AG08395 (cell line): ENCODE data around the gene PTPRH.
"Not testable (repeated sequence)": the region's sequence is repeated elsewhere in the genome, so short reads cannot be mapped to it uniquely, and the experiment has no call there.

Source experiments
- DNase-seq: peaks from one replicate; pipeline ENCODE4 v3.0.0; 2012; ENCODE audit warnings: mixed read lengths, low spot score

The PTPRH gene

DNA sequence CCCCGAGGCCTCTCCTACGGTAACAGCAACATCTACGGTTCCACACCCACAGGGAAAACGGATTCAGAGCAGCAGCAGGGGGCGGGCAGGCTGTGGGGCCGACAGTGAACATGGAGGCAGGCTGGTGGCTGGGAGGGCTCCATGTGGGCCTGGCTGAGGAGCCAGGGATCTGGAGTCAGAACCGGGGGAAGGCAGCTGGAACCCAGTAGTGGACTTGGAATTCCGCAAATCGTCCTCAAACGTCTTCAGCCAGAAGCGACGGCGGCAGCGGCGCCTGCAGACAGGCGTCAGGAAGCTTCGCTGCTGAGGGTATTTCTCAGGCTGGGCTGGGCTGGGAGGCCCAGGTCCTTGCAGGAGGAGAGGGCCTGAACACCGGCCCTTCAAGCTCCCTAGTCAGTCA, 17.5 kb upstream of the PTPRH start:
- no peak for DNase-seq

GRCh38 chr19:55226273-55226672, 17.0 kb upstream of the PTPRH start:
- DNase-seq = no peak

DNA sequence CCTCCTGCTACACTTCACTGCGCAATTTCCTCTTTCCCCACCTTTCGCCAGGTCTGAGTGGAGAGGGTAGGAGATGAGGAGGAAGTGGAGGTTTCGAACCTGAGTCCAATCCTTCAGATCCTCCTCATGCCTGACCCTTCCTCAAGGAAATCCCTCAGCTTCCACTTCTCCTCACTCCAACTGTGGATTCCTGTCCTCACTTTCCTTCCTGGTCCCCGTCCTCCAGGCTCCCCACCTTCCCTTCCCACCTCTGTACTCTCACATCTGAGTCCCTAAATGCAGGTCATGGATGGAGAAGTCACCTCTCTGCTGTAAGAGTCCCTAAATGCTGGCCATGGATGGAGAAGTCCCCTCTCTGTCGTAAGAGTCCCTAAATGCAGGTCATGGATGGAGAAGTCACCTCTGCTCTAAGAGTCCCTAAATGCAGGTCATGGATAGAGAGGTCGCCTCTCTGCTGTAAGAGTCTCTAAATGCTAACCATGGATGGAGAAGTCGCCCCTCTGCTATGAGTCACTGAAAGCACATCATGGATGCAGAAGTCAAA, 16.2 kb upstream of the PTPRH start:
- DNase-seq = no peak

- not testable (repeated sequence) for DNase-seq
These were observed 15.5 kb upstream of the PTPRH start for GRCh38 chr19:55224679-55225414.

DNA sequence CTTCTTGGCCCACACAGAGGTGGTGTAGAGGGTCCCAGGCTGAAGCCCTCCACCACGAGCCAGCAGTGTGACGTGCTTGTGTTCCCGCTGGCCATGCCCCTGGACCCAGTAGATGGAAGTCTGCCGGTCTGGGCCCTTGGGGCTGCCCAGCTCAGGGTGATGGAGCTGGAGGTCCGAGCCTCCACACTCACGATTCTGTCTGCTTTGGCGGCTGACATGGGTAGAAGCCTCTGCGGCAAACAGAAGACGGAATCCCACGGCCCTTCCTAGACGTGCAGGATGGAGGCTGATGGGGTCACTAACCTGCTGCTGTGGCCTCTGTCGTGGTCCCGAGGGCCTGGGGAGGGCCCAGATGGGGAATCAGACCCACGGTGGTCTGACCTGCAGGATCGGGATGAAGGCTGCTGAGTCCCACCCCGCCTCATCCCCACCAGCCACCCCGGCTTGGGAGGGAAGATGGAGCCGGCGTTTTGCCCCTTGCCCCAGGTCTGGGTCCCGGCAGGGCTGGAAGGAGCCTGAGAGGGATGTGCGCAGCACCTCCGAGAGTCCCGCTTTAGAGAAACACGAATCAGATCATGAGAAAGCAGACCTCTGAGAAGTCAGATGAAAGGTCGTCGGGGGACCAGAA, 14.9 kb upstream of the PTPRH start:
- no peak for DNase-seq

GRCh38 chr19:55223291-55224037, 14.2 kb upstream of the PTPRH start:
- no peak for DNase-seq

- no peak for DNase-seq
These were observed 11.2 kb upstream of the PTPRH start for GRCh38 chr19:55220525-55220924.

GRCh38 chr19:55216461-55217198, 7.3 kb upstream of the PTPRH start:
- DNase-seq = peak; percentile 98

DNA sequence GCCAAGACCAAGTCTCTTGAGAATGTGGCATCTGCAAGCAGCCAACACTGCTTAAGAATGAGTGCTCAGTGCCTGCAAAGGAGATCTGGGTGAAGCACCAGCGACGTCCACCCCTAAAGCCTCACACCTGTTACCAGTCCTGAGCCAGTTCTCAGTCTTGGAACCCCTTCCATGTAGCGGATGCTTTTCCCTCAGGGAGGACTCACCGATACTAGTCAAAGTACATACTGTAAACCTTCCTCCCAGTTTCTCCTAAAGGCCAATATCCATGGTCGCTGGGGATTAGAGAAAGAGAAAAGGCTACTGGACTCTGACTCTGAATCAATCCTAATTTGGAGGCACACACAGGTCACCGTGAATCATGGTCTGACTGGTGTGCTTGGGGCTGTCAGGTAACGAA, 4.2 kb upstream of the PTPRH start:
- no peak for DNase-seq

GRCh38 chr19:55212447-55212846, 3.1 kb upstream of the PTPRH start:
- no peak for DNase-seq

GRCh38 chr19:55209693-55210472, 582 bp upstream of the PTPRH start:
- peak; percentile 78 for DNase-seq

GRCh38 chr19:55206664-55207500, 2.4 kb downstream of the PTPRH start:
- DNase-seq = peak; percentile 98

GRCh38 chr19:55202199-55202598, 7.1 kb downstream of the PTPRH start:
- DNase-seq = not testable (repeated sequence)

- DNase-seq = no peak
These were observed 9.6 kb downstream of the PTPRH start for GRCh38 chr19:55199620-55200204.

DNA sequence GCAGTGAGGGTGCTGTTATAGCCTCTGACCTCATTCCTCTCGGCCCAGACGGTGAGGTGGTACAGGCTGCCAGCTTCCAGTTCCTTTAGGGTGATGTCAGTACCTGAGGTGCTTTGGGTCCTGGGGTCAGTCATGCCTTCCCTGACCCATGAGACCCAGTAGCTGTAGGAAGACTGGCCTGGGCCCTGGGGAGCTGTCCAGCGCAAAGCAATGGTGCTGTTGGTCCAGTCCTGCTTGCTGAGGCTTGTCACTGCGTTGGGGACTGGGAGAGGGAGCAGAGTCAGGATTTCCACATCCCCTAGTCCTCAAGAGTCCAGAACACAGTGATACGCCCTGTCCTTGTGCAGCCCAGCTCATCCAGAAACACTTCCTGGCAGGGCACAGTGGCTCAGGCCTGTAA, 10.7 kb downstream of the PTPRH start:
- DNase-seq = no peak

GRCh38 chr19:55197528-55197927, 11.8 kb downstream of the PTPRH start:
- no peak for DNase-seq

DNA sequence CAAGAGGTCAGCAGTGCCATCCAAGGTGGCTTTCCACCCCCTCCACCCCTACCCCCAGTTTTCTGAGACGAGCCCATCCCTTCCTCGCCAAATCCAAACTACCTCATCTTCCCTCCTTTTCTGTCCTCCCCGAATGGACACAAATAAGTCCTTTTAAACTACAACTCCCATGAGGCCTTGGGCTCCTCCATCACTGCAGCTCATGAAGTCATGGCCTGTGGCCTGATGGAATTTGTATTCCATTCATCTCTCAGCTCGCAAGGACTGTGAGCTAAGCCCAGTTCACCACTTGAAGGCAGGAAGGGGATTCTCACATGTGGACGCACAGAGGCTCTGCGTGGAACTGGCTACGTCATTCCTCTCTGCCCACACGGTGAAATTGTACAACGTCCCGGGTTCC, 12.5 kb downstream of the PTPRH start:
- DNase-seq = no peak

GRCh38 chr19:55193481-55193880, 15.8 kb downstream of the PTPRH start:
- no peak for DNase-seq

- peak; percentile 81 for DNase-seq
These were observed 19.9 kb downstream of the PTPRH start for GRCh38 chr19:55189403-55189835.

DNA sequence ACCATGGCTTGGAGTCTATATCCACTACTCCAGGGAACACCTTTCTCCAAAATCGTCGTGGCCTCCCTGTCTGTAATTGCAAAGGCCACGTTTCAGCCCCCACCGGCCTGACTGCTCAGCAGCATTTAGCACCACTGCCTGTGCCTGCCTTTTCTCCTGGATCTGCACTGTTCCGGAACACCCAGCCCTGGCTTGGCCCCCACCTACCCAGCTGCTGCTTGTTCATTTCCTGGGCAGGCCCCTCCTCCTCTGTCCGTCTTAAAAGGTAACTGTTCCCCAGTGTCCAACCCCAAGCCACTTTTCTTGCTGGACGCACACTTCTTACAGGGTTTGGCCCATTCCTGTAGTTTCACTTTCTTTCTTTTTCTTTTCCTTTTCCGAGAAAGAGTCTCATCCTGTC, 20.7 kb downstream of the PTPRH start:
- no peak for DNase-seq
